KG1 (cell line): ENCODE data around the gene PAIP1.
A peak's percentile ranks its signal among the peaks of the same experiment; 100 is the strongest.
"Not testable (repeated sequence)": the region's sequence is repeated elsewhere in the genome, so short reads cannot be mapped to it uniquely, and the experiment has no call there.

ENCODE experiments used
- DNase-seq: peaks from one replicate; lab custom pipeline; 2025; lab: John Stamatoyannopoulos, UW

Gene PAIP1

DNA sequence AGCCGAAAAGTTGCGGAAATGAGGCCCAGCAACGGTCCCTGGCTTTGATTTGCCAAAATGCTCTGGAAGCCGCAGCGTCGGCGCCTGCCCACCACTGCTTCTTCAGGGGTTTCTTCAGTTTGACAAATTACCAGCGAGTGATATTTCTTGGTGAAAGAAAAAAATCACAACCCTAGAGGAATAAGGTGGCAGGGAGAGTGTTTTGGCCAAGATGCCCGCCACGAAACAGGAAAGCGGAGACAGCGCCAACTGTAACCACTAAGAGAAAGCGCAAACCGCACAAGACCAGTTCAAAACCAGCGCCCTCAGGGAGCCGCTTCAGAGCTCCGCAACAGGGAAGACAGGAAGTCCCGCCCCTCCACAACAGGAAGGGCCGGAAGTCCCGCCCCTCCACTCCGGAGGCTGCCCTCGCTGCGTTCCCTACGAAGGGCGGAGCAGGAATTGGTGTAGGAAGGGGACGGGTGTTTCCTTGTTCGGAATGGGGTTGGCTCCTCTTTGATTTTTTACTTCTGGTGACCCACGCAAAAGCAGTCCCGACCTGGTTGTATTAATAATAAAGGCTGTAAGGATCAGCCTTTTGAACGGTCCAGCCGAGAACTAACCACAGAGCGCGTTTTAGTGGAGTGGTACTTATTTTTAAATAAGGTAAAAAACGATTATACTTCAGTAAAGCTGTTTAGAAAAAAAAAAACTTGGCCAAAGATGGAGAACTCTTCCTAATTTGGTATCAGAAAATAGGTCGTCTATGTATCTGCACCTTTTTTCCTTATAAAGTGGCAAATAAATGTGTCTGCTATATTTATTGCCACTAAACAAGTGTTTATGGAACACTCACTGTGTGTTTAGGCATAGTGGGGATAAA, 41.8 kb downstream of the PAIP1 start, which contains the start of gene C5orf34:
Gene C5orf34 (minus strand): TSS at position 333 of the 862 bp plus-strand sequence. CDS start 5,809 bp downstream, outside the sequence.
- DNase-seq: peak; percentile 94

DNA sequence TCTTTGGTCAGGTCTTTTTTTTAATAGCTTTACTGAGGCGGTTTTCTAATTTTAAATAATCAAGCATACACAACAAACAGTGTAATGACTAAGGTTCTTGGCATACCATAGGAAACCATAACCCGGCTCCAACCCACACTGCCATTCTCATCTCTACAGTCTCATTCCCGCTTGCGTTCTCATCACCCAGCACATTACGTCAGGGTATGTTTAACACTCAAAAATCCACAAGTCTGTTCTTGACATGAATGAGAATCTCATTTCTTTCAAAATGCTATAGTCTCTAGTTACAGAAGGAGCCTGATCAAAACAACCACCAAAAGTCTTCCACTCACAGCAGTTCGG, 42.4 kb downstream of the PAIP1 start:
- DNase-seq: no peak

DNA sequence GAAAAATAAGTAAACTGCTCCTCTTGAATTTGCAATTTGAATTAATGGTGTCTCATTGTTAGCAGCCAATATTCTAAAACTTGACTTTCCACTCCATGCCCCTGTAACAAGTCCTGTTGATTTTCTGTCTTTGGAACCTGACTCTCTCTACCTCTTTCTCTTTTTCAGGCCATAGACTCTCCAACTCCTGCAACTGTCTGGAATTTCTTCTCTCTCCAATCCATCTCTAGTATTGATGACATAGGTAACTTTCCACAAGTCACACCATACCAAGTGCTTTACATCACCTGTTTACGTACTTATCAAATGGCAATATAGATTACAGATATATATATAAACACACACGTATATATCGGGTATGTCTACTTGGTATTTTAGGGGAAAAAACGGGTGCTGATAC, 42.9 kb downstream of the PAIP1 start:
- DNase-seq: no peak

DNA sequence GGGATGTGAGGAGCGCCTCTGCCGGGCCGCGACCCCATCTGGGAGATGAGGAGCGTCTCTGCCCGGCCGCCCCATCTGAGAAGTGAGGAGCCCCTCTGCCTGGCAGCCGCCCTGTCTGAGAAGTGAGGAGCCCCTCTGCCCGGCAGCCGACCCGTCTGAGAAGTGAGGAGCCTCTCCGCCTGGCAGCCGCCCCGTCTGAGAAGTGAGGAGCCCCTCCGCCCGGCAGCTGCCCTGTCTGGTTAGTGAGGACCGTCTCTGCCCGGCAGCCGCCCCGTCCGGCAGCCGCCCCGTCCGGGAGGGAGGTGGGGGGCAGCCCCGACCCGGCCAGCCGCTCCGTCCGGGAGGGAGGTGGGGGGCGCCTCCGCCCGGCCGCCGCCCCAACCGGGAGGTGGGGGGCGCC, 45.8 kb downstream of the PAIP1 start:
- DNase-seq: not testable (repeated sequence)

DNA sequence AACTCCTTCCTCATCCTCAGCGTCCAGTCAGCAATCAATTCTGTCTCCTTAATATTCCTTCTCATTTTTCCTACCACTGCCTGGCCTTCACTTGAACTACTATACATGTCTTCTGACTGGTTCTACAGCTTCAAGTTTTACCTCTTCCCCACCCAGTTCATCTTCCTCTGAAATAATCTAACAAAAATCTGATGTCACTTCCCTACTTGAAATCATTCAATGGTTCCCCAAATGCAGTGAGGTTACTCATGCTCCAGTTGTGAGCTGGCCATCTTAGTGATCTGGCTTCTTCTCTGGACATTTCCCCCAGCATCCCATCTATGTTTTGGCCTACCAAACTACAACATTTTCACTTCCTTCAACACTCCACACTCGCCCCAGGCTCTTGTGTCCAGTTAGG, 58.3 kb downstream of the PAIP1 start:
- no peak for DNase-seq

DNA sequence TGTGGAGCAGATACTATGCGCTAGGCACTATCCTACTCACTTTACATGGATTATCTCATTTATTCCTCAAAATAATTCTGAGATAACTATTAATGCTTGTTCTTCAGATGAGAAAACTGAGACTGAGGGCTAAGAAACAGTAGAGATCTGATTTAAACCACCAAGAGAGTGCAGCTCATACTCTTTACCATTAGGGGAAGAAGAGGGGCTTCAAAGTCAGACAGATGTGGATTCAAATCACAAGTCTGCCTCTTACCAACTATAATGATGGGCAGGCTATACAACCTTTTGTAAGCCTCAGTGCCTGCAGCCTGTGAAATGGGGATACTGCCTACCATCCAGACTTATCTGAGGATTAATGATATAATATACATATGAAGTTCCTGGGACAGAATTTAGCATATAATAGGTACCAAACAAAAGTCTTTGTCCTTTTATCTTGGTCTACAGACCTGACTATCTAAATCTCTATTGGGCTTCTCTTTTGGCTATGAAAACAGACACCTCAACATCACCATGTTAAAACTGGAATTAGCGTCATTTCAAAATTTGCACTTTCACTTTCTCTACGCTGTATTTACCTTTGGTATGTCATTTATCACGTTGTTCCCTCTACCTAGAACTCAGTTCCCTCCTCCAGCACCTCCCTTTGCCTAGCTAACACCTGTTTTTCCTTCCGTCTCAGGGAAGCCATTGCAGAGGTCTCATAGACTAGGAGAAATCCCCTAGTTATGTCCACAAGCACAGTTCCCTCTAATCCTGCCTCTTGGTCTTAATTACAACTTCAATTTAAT, 59.4 kb downstream of the PAIP1 start:
- no peak for DNase-seq

DNA sequence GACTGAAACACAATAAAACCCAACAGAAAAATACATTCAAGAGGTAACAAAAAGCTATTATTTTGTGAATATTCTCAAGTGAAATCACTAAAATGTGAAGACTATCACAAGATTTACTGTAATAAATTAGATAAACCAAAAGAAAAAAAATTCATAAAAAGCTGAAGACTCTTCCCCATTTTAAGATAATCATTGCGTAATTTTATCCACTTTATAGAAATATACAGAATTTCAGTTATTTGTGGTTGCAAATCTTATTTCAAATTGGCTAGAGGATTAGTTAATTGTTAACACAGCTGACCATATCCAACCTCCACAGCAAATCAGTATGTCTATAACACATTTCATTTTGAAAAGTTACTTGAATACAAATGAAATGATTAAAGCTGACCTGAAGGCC, 65.6 kb downstream of the PAIP1 start:
- no peak for DNase-seq

DNA sequence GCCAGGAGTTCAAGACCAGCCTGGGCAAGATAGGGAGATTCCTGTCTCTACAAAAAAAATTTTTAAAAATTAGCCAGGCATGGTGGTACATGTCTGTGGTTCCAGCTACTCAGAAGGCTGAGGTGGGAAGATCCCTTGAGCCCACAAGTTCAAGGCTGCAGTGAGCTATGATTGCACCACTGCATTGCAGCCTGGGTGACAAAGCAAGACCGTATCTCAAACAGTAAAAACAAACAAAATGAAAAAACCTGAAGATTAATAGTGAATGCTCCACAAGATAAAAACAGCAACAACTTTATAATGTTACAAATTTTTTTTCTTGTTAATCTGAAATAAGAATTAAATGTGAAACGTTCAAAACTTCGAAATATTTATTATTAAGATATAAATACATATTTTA, 70.5 kb downstream of the PAIP1 start:
- no peak for DNase-seq

DNA sequence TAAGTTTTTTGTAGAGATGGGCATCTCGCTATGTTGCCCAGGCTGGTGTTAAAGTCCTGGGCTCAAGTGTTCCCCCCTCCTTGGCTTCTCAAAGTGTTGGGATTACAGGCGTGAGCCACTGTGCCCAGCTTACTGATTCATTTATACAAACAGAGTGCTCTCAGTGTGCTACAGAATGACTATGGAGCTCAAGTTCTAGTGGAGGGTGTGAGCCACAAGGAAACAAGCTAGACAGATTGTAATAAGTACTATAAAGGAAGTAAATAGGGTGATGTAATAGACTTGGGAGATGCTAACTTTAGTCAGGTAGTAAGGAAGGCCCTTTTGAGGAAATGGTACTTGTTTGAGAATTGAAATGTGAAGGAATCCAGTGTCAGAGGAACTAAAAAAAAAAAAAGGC, 71.5 kb downstream of the PAIP1 start:
- no peak for DNase-seq

DNA sequence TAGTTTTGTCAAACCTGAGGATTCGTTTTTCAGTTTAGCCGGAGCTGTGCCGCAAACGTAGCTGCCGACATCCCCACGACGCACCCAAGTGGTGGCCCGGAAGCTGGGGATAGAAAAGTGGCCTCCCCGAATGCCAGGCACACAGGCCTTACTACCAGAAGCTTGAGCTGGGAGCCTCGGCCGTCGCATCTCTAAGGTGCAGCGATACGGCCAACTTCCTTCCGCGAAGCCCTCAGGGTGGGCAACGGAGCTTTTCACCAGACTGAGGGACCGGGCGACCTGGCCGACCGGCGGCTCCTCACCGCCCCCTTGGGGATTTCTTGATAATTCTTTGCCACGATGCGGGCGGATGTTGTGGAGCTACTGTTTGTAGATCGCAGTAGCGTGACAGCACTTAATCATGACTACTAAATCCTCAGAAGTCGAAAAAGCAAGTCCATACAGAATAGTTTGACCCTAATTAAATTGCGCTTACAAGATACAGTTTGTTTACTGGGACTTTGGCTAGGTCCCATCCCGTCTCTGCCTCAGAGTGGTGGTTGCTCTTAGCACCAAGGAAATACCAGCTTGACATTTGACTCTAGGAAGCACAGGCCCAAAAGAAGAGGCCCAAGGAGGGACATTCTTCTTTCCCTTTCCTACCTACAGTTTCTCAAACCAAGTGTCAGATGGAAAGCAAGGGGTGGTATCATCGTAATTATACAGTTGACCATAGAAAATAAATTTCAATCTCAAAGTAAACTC, 72.6 kb downstream of the PAIP1 start:
- peak; percentile 86 for DNase-seq

DNA sequence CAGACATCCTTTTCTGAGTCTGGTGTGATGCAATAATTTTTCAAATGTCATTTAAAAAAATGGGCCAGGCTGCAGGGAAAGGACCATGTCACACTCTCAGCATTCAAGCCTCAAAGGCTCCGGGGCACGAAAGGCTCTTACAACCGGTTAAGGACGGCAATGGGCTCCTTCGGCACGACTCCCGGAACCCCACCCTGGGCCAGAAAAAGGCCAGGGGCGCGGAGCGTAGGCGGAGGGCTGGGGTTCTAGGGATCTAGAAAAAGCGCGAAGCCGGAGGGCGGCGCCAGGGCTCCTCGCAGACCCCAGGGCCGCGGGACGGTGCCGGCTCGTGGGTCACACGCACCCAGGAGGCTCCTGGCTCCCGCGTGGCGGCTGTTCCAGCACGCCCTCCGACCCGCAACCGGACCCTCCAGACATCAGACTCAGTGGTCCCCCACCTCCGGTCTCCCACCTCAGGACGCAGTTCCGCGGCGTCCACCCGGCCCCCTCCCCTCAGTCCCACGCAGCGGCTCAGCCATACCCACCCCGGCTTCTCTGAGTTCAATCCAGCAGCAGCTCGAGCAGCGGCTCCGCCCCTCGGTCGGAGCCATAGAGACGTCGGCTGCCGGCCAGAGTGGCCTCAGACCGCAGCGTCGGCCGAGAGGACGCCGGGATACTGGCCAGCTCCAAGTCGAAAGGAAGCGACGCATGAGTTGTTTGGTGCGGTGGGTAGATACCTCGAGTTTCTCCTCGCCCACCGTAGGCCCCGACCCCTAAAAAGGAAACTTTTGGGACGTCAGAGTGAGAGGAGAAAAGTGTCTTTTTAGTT, 73.4 kb downstream of the PAIP1 start, which contains the start of gene TMEM267:
Gene TMEM267 (minus strand): TSS at position 568 of the 808 bp plus-strand sequence. CDS start 29,896 bp downstream, outside the sequence.
- DNase-seq: peak; percentile 87

DNA sequence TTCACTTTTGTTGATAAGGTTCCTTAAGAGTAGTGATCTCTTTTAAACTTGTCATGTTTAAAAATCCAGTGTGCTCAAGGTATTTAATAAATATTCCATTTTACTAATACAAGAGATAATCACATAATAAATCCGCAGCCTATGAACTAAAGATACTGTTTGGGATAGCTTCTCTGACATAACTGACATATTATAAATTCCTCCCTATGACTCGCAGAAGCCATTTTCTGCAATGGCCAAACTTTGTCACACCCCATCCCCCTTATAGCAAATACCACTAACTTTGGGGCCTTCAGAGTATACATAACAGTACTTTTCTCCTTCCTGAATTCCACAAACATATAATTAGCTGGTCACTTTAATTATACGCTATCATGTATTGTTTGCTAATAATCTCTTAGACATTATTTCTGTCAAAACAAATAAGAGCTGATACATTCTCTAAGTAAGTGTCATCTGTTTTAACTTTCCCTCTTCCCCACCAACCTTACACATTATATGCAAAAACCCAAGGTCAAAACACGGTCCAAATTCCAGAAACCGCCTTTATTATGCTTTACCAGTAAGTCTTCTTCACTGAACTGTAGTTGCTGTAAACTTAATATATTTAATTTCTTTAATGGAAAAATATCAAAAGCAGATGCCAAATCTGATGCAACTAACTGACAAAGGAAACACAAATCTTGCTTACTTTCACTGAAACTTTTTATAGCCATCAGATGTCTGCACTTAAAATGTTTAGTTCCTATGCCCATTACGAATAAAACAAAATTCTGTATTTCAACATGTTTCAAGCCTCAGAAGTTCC, 74.2 kb downstream of the PAIP1 start:
- peak; percentile 35 for DNase-seq
